Lower lobe of right lung (tissue), 2 donors: ENCODE measurements around the gene SLC12A3. TPM values are rescaled to one million over a fixed set of nuclear protein-coding genes. Genes with fewer than 3 reads are reported as not detected.
"Not testable (repeated sequence)": the region's sequence is repeated elsewhere in the genome, so short reads cannot be mapped to it uniquely, and the experiment has no call there.

Source experiments
- ATAC-seq, 2 donors: fragments of 200-7000 bp; cut with Tn5 transposase; one replicate each; pipeline ENCODE4 v1.9.1; 2020 to 2022; ENCODE audit warnings: mild to moderate bottlenecking in 2 of 2, moderate library complexity in 2 of 2
- DNase-seq: peaks from one replicate; pipeline ENCODE4 v3.0.0-alpha.2; 2020
- H3K27ac ChIP-seq: fragments of 200-600 bp; one replicate; pipeline ENCODE4 v1.8.0; 2022
- H3K27me3 ChIP-seq: fragments of 200-600 bp; one replicate; pipeline ENCODE4 v1.8.0; 2022; ENCODE audit warnings: low read depth
- H3K36me3 ChIP-seq: fragments of 200-600 bp; one replicate; pipeline ENCODE4 v1.8.0; 2022; ENCODE audit warnings: mild to moderate bottlenecking
- H3K4me1 ChIP-seq: fragments of 200-600 bp; one replicate; pipeline ENCODE4 v1.8.0; 2022
- H3K4me3 ChIP-seq: fragments of 200-600 bp; one replicate; pipeline ENCODE4 v1.8.0; 2022; ENCODE audit warnings: mild to moderate bottlenecking
- H3K9me3 ChIP-seq: fragments of 200-600 bp; one replicate; pipeline ENCODE4 v1.8.0; 2022
- intact Hi-C: fragments of 100-400 bp; cut with DNase I; formaldehyde crosslinking; loops from one replicate; pipeline ENCODE4 v1.11.0; 2022
- total RNA-seq: library from RNA; stranded (reverse); fragmentation: NEBNext Ultra II Directional; extraction: Animal tissue kit (Norgen Biotek cat#: 25700); gene quantifications from one replicate; pipeline ENCODE4 v1.2.1, GENCODE V29; 2021
- TF ChIP-seq, protein P1 (sequence below): fragments of 200-600 bp; IDR thresholded peaks from one replicate; pipeline ENCODE4 v1.8.0; 2022; ENCODE audit warnings: antibody characterized with exemption, mild to moderate bottlenecking
- donor health status: DM: no; HTN: yes; CAD: no; lungs with severe emphysema.

Gene SLC12A3
- total RNA-seq, 1 donor from 2014 or later: not detected

DNA sequence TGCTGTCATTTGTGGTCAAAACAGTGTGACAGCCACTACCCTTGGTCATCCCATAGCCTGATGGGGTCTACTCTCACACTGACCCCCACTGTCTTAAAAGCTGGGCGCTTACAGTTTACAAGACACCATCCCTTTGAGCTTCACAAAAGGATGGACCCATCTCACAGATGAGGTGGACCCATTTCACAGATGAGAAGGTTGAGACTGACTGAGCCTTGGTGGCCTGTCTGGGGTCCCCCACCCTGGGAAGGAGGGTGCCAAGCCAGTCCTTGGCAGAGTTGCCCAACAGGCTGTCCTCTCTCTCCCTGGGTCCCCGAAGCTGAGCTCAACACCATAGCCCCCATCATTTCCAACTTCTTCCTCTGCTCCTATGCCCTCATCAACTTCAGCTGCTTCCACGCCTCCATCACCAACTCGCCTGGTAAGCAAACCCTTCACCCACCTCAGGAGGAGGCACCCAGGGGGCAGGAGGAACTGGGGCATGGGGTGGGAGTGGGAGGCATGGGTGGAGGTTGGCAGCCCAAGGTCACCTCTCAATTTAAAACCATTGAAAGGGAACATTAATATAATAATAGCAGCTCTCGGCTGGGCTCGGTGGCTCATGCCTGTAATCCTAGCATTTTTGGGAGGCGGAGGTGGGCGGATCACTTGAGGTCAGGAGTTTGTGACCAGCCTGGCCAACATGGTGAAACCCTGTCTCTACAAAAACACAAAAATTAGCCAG lies 17.2 kb downstream of the SLC12A3 start:
- Histone ChIP-seq H3K27me3 (no peaks in the 10 kb centered on the region), H3K4me3 (no peak overlapping the region), H3K9me3 (no peaks in the 10 kb centered on the region), H3K27ac (no peak overlapping the region), H3K36me3 (no peaks in the 10 kb centered on the region), H3K4me1 (no peaks in the 10 kb centered on the region)
- intact Hi-C loops: no loop called here
- DNase-seq (no peak), ATAC-seq (no peak)
- TF ChIP-seq, protein P1, sequence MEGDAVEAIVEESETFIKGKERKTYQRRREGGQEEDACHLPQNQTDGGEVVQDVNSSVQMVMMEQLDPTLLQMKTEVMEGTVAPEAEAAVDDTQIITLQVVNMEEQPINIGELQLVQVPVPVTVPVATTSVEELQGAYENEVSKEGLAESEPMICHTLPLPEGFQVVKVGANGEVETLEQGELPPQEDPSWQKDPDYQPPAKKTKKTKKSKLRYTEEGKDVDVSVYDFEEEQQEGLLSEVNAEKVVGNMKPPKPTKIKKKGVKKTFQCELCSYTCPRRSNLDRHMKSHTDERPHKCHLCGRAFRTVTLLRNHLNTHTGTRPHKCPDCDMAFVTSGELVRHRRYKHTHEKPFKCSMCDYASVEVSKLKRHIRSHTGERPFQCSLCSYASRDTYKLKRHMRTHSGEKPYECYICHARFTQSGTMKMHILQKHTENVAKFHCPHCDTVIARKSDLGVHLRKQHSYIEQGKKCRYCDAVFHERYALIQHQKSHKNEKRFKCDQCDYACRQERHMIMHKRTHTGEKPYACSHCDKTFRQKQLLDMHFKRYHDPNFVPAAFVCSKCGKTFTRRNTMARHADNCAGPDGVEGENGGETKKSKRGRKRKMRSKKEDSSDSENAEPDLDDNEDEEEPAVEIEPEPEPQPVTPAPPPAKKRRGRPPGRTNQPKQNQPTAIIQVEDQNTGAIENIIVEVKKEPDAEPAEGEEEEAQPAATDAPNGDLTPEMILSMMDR: no peak

DNA sequence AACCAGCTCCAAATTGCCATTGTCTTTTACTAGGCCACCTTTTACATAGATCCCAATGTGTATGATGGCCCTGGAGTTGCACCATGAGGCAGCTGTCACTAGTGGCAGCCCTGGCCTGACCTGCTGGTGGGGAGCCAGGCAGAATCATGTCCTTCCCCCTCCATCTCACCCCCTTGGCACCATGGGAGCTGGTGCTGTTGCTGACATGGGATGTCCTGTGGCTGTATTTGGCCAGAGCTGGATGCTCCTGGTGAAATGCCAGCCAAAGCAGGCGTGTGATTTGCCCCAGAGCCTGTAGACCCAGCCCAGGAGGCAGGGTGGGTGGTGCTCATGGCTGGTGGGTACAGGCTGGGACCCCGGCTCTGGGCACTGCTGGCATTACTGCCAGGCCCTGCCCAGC lies 18.6 kb downstream of the SLC12A3 start:
- intact Hi-C loops: no loop called here
- H3K4me3 ChIP-seq: no peak overlapping the region
- H3K27ac ChIP-seq: no peak overlapping the region
- H3K27me3 ChIP-seq: no peaks in the 10 kb centered on the region
- ATAC-seq (no peak), DNase-seq (no peak)
- no peaks in the 10 kb centered on the region for H3K4me1 ChIP-seq
- no peaks in the 10 kb centered on the region for H3K9me3 ChIP-seq
- TF ChIP-seq, protein P1: no peak
- no peaks in the 10 kb centered on the region for H3K36me3 ChIP-seq

DNA sequence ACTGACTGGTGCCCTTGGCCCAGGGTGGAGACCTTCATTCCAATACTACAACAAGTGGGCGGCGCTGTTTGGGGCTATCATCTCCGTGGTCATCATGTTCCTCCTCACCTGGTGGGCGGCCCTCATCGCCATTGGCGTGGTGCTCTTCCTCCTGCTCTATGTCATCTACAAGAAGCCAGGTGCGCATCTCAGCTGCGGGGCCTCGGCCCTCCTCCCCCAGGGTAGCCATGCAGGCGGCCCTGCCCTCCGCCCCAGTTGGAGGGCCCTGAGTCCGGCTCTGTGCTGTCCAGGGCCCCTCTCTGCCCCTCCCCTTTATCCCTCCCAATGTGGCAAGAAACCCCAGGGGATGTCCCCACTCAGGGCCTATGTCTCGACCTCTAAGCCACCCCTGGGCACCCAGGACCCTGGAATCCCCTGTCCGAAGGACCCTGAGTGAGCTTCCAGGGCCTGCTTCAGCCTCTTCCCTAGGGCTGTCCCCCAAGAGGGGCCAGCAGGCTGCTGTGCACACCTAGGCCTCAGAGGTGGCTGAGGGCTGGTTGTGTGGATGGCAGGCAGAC lies 19.1 kb downstream of the SLC12A3 start:
- H3K4me3 ChIP-seq: no peak overlapping the region
- no peak for DNase-seq
- no peaks in the 10 kb centered on the region for H3K9me3 ChIP-seq
- ATAC-seq: peak in 1 of 2 donors; percentile 20
- no peaks in the 10 kb centered on the region for H3K27me3 ChIP-seq
- H3K4me1 ChIP-seq: no peaks in the 10 kb centered on the region
- no peaks in the 10 kb centered on the region for H3K36me3 ChIP-seq
- intact Hi-C loops: no loop called here
- no peak overlapping the region for H3K27ac ChIP-seq
- TF ChIP-seq, protein P1: no peak

DNA sequence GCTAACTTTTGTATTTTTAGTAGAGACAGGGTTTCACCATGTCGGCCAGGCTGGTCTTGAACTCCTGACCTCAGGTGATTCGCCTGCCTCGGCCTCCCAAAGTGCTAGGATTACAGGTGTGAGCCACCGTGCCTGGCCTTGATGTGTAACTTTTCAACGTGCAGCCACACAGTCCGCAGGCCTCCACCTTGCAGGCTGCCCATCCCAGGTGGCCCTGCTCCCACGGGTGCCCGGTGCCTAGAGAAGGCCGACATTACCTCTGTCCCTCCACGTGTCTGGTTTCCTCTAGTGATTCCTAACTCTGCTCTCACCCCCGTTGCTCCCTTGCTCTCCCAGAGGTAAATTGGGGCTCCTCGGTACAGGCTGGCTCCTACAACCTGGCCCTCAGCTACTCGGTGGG lies 19.9 kb downstream of the SLC12A3 start:
- DNase-seq, H3K4me1 ChIP-seq, H3K9me3 ChIP-seq, H3K27ac ChIP-seq, H3K36me3 ChIP-seq, H3K27me3 ChIP-seq, H3K4me3 ChIP-seq, ATAC-seq, intact Hi-C loops: not testable (repeated sequence)

DNA sequence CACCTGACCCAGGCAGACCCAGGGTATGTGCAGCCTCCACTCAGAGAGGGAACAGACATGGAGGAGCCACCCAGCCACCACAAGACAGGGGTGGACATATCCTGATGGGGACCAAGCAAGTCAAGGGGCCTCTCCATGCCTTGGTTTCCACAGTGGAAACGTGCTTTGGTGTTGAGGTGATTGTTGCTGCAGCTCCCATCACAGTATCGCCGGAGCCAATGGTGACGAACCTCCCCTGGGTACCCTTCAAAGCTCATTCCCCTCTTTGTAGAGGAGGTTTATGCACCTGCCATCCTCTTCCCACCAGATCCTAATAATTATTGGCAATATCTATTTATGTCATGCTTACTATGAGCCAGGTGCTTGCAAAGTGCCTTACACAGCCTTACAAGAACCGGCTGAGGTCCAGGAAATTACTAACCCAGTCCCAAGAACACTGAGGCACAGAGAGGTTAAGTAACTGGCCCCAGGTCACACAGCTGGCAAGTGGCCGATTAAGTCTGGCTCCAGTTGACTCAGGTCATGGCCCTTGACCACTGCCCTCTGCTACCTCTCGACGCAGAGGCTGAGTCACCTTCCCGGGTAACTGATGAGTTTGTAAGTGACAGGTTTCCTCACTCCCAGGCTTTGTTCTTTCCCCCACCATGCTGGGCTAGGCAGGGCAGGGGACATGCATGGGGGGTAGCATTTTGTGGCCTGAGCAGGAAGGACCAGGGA lies 20.6 kb downstream of the SLC12A3 start:
- Histone ChIP-seq H3K4me3 (no peak overlapping the region), H3K4me1 (no peaks in the 10 kb centered on the region), H3K27me3 (no peaks in the 10 kb centered on the region), H3K27ac (no peak overlapping the region), H3K36me3 (no peaks in the 10 kb centered on the region), H3K9me3 (no peaks in the 10 kb centered on the region)
- TF ChIP-seq, protein P1: no peak
- ATAC-seq (no peak), DNase-seq (no peak)
- intact Hi-C loops: no loop called here

DNA sequence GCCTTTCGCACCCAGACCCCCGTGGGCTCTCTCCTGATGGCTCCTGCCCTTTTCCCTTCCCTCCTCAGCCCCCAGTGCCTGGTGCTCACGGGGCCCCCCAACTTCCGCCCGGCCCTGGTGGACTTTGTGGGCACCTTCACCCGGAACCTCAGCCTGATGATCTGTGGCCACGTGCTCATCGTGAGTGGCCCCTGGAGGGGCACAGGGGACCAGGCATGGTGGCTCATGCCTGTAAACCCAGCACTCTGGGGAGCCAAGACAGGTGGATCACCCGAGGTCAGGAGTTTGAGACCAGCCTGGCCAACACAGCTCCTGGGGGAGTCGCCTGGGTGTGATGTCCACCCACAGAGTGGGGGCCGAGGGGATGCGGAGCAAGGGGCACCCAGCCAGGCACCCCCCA lies 21.3 kb downstream of the SLC12A3 start:
- intact Hi-C loops: no loop called here
- no peaks in the 10 kb centered on the region for H3K27me3 ChIP-seq
- DNase-seq: no peak
- no peaks in the 10 kb centered on the region for H3K9me3 ChIP-seq
- no peak for ATAC-seq
- no peaks in the 10 kb centered on the region for H3K4me1 ChIP-seq
- H3K36me3 ChIP-seq: no peaks in the 10 kb centered on the region
- H3K4me3 ChIP-seq: no peak overlapping the region
- no peak overlapping the region for H3K27ac ChIP-seq
- TF ChIP-seq, protein P1: no peak
